GM12878 (cell line): Measurements from ENCODE around the gene SHH. TPM values are rescaled to one million over a fixed set of nuclear protein-coding genes. Genes with fewer than 3 reads are reported as not detected.

Experiments
- EED ChIP-seq: sonication (generic); IDR thresholded peaks from 2 replicates; pipeline ENCODE4 v1.6.1; 2016; ENCODE audit warnings: antibody characterized with exemption, low read depth
- SMAD1 ChIP-seq: fragments of 450-650 bp; IDR thresholded peaks from 2 replicates; pipeline ENCODE4 v1.6.1; 2018; ENCODE audit warnings: mild to moderate bottlenecking, low read depth; ENCODE audit not compliant: partially characterized antibody
- TARDBP ChIP-seq: IDR thresholded peaks from 2 replicates; pipeline ENCODE4 v1.6.1; 2016; ENCODE audit warnings: borderline replicate concordance
- TBL1XR1 ChIP-seq: IDR thresholded peaks from 2 replicates; pipeline ENCODE4 v1.6.1; 2012; ENCODE audit warnings: low read depth, low read length, improper control_type of control experiment
- polyA plus RNA-seq, 11 experiments: library from polyadenylated mRNA; depleted of rRNA in 4 of 11; unstranded in 6 of 11; stranded (reverse) in 5 of 11; fragments of >200 nt; fragmentation: Nextera tagmentation in 4 of 11; fragmentation: Illumina TruSeq in 1 of 11; extraction: Ambion mirVana in 4 of 11; extraction: Trizol in 1 of 11; gene quantifications; 1 replicate in 1 of 11; 2 replicates in 10 of 11; pipeline versions ENCODE4 v1.2.1 to v1.2.3, GENCODE V29; 2011 to 2016; ENCODE audit warnings: inconsistent platforms in 2 of 11, missing spikeins in 2 of 11, low read depth in 1 of 11
- total RNA-seq, 4 experiments: library from RNA; depleted of rRNA in 3 of 4; stranded (reverse); fragments of >200 nt in 3 of 4; fragmentation: Illumina TruSeq in 1 of 4; extraction: Trizol in 1 of 4; gene quantifications; 2 replicates each; pipeline versions ENCODE4 v1.2.1 to v1.2.3, GENCODE V29; 2013 to 2021
- TF ChIP-seq, protein P1 (sequence below): IDR thresholded peaks from 2 replicates; pipeline ENCODE4 v1.6.1; 2012; ENCODE audit warnings: improper control_type of control experiment, low read depth, low read length; ENCODE audit not compliant: insufficient replicate concordance
- TF ChIP-seq, protein P2 (sequence below): IDR thresholded peaks from 2 replicates; pipeline ENCODE4 v1.6.1; 2012; ENCODE audit warnings: low read depth, low read length, improper control_type of control experiment

SHH gene
- total and polyA plus RNA-seq, 10 of the 15 experiments (the other 5 are each of a cell fraction or from before 2014, with no cell fraction given): not detected

DNA sequence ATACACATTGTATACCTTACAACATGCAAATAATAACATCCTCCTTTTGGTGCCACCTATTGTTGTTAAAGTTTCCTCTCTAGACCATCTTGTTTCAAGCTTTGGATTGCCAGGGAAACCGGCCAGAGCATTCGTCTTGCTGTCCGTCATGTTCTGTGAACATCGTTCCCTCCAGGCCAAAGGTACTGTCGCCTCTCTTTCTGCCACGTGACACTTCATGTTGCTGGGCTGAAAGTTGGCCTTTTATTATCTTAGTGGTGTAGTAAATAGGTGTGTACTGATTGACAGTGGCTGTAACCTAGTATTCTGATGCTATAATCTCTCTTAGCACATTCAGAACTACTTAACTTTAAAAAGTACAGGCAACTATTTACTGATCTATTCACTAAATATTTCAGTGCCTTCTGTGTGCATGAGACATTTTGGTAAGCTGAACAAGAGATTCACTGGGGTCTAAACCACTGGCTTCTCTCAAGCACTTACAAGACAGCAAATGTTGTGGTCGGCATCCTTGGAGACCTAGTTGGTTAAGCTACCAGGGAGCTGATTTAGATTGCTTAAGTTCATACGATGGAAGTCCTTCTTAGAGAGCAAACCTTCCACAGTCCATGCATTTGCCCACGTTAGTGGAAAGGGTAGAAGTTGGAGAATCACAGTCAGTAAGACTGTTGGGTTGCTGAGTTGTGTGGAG is 52.4 kb downstream of the SHH start (continued):
- TF ChIP-seq, protein P1, sequence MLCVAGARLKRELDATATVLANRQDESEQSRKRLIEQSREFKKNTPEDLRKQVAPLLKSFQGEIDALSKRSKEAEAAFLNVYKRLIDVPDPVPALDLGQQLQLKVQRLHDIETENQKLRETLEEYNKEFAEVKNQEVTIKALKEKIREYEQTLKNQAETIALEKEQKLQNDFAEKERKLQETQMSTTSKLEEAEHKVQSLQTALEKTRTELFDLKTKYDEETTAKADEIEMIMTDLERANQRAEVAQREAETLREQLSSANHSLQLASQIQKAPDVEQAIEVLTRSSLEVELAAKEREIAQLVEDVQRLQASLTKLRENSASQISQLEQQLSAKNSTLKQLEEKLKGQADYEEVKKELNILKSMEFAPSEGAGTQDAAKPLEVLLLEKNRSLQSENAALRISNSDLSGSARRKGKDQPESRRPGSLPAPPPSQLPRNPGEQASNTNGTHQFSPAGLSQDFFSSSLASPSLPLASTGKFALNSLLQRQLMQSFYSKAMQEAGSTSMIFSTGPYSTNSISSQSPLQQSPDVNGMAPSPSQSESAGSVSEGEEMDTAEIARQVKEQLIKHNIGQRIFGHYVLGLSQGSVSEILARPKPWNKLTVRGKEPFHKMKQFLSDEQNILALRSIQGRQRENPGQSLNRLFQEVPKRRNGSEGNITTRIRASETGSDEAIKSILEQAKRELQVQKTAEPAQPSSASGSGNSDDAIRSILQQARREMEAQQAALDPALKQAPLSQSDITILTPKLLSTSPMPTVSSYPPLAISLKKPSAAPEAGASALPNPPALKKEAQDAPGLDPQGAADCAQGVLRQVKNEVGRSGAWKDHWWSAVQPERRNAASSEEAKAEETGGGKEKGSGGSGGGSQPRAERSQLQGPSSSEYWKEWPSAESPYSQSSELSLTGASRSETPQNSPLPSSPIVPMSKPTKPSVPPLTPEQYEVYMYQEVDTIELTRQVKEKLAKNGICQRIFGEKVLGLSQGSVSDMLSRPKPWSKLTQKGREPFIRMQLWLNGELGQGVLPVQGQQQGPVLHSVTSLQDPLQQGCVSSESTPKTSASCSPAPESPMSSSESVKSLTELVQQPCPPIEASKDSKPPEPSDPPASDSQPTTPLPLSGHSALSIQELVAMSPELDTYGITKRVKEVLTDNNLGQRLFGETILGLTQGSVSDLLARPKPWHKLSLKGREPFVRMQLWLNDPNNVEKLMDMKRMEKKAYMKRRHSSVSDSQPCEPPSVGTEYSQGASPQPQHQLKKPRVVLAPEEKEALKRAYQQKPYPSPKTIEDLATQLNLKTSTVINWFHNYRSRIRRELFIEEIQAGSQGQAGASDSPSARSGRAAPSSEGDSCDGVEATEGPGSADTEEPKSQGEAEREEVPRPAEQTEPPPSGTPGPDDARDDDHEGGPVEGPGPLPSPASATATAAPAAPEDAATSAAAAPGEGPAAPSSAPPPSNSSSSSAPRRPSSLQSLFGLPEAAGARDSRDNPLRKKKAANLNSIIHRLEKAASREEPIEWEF: no peak
- TF ChIP-seq EED: no peak
- no peak for TF ChIP-seq TARDBP
- TF ChIP-seq TBL1XR1: no peak
- TF ChIP-seq, protein P2, sequence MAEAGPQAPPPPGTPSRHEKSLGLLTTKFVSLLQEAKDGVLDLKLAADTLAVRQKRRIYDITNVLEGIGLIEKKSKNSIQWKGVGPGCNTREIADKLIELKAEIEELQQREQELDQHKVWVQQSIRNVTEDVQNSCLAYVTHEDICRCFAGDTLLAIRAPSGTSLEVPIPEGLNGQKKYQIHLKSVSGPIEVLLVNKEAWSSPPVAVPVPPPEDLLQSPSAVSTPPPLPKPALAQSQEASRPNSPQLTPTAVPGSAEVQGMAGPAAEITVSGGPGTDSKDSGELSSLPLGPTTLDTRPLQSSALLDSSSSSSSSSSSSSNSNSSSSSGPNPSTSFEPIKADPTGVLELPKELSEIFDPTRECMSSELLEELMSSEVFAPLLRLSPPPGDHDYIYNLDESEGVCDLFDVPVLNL: no peak
- no peak for TF ChIP-seq SMAD1
